Common myeloid progenitor, CD34-positive (primary cell): ENCODE data around the gene PHF21A.
A peak's percentile ranks its signal among the peaks of the same experiment; 100 is the strongest.

ENCODE experiments used
- CTCF ChIA-PET: fragments of 350-600 bp; sonication (Branson Sonifier 250); formaldehyde crosslinking; loops from one replicate; lab custom pipeline; 2021; ENCODE audit warnings: antibody characterized with exemption; lab: Charles Lee
- POLR2A ChIA-PET: fragments of 350-600 bp; sonication (Branson Sonifier 250); formaldehyde crosslinking; loops from one replicate; lab custom pipeline; 2021; ENCODE audit warnings: antibody characterized with exemption; lab: Charles Lee
- DNase-seq, 3 donors: peaks; one replicate each; pipeline versions ENCODE4 v3.0.0 to v3.0.0-alpha.2; 2013
- H3K27ac ChIP-seq, 2 experiments: 1 replicate in 1 of 2; 2 replicates in 1 of 2; pipeline ENCODE4 v1.7.0; 2013; ENCODE audit warnings: inconsistent platforms in 2 of 2, low read length in 2 of 2, mild to moderate bottlenecking in 2 of 2, low read depth in 1 of 2, moderate library complexity in 1 of 2; ENCODE audit not compliant: severe bottlenecking in 2 of 2, insufficient read depth in 1 of 2, poor library complexity in 1 of 2
- H3K27me3 ChIP-seq, 5 experiments: replicated peaks in 2 of 5; 1 replicate in 3 of 5; 2 replicates in 2 of 5; pipeline versions ENCODE4 v1.6.1 to v1.7.0; 2013; ENCODE audit warnings: low read length in 4 of 5, mild to moderate bottlenecking in 2 of 5, moderate library complexity in 2 of 5, inconsistent platforms in 1 of 5; ENCODE audit not compliant: insufficient read depth in 5 of 5, control insufficient read depth in 4 of 5
- H3K36me3 ChIP-seq, 4 experiments: 1 replicate in 2 of 4; 2 replicates in 2 of 4; pipeline versions ENCODE4 v1.6.1 to v1.7.0; 2013; ENCODE audit warnings: low read length in 3 of 4, control low read depth in 1 of 4, mild to moderate bottlenecking in 1 of 4; ENCODE audit not compliant: control insufficient read depth in 4 of 4, insufficient read depth in 4 of 4
- H3K4me1 ChIP-seq, 4 experiments: 1 replicate in 3 of 4; 2 replicates in 1 of 4; pipeline versions ENCODE4 v1.6.1 to v1.7.1; 2013; ENCODE audit warnings: low read length in 3 of 4, mild to moderate bottlenecking in 3 of 4, control low read depth in 1 of 4, inconsistent platforms in 1 of 4, moderate library complexity in 1 of 4; ENCODE audit not compliant: control insufficient read depth in 4 of 4, insufficient read depth in 4 of 4; ENCODE audit errors: control extremely low read depth in 1 of 4
- H3K4me3 ChIP-seq, 7 experiments: 1 replicate in 4 of 7; 2 replicates in 3 of 7; pipeline versions ENCODE4 v1.5.1 to v1.7.0; 2013; ENCODE audit warnings: mild to moderate bottlenecking in 7 of 7, low read length in 6 of 7, moderate library complexity in 6 of 7, inconsistent platforms in 2 of 7, low read depth in 2 of 7, control low read depth in 1 of 7; ENCODE audit not compliant: insufficient read depth in 4 of 7, control insufficient read depth in 1 of 7; ENCODE audit errors: extremely low read depth in 1 of 7
- H3K9me3 ChIP-seq, 5 experiments: 1 replicate in 4 of 5; 2 replicates in 1 of 5; pipeline versions ENCODE4 v1.6.1 to v1.7.1; 2013; ENCODE audit warnings: low read length in 4 of 5, mild to moderate bottlenecking in 2 of 5, inconsistent platforms in 1 of 5, low read depth in 1 of 5, moderate library complexity in 1 of 5; ENCODE audit not compliant: control insufficient read depth in 4 of 5, insufficient read depth in 2 of 5; ENCODE audit errors: control extremely low read depth in 1 of 5
- WGBS: methylation state at CpG from one replicate; pipeline ENCODE4 v1.1.5; 2013; ENCODE audit not compliant: insufficient coverage; 5-methylcytosine and 5-hydroxymethylcytosine counted together

The PHF21A gene

GRCh38 chr11:46010100-46010499 lies 111.2 kb downstream of the PHF21A start:
- Histone ChIP-seq H3K4me1 (no peaks in the 10 kb centered on the region), H3K27me3 (no peaks in the 10 kb centered on the region), H3K36me3 (peaks cover 0 to 3% (median 0%) of the 10 kb centered on the region in 4 experiments), H3K4me3 (no peak overlapping the region), H3K9me3 (peaks cover 0 to 1% (median 0%) of the 10 kb centered on the region in 5 experiments), H3K27ac (no peak overlapping the region)
- ChIA-PET POLR2A (no interaction called here), CTCF (interaction anchor here (1.4 kb wide), 1 partner anchor 123 kb away, joined by 3 read pairs; no protein-coding TSS in a partner anchor)
- no CpG with 5 or more reads among the region's 1 CpG for WGBS
- no peak for DNase-seq

- CTCF ChIA-PET, result no interaction called here
- Histone ChIP-seq H3K27me3 (no peaks in the 10 kb centered on the region), H3K4me1 (no peaks in the 10 kb centered on the region), H3K9me3 (no peaks in the 10 kb centered on the region), H3K36me3 (peaks cover 0 to 3% (median 0%) of the 10 kb centered on the region in 4 experiments), H3K4me3 (no peak overlapping the region), H3K27ac (no peak overlapping the region)
- 86% methylated on average over 1 of the region's 2 CpGs for WGBS
- POLR2A ChIA-PET, result no interaction called here
- no peak for DNase-seq
Measured at GRCh38 chr11:46009647-46010046, 111.6 kb downstream of the PHF21A start.

- Histone ChIP-seq H3K4me1 (peaks cover 0 to 7% (median 6%) of the 10 kb centered on the region in 4 experiments), H3K9me3 (no peaks in the 10 kb centered on the region), H3K36me3 (peaks cover 0 to 3% (median 0%) of the 10 kb centered on the region in 4 experiments), H3K27ac (no peak overlapping the region), H3K4me3 (no peak overlapping the region), H3K27me3 (no peaks in the 10 kb centered on the region)
- ChIA-PET POLR2A (no interaction called here), CTCF (interaction anchor here (0.6 to 3.3 kb wide), 12 partner anchors 10 to 135 kb away, joined by 3 to 40 read pairs (median 6); no protein-coding TSS in a partner anchor)
- 100% methylated on average over 2 of the region's 5 CpGs for WGBS
- DNase-seq, result peak; percentile 65 to 82 (median 77)
Measured at GRCh38 chr11:46006418-46007070, 114.7 kb downstream of the PHF21A start.

GRCh38 chr11:46003572-46003971 lies 117.7 kb downstream of the PHF21A start:
- peak overlapping the region in 1 of 7 experiments; percentile 13 for H3K4me3 ChIP-seq
- POLR2A ChIA-PET, result no interaction called here
- H3K36me3 ChIP-seq, result peaks cover 0 to 7% (median 0%) of the 10 kb centered on the region in 4 experiments
- CTCF ChIA-PET, result interaction anchor here (1.1 to 2.3 kb wide), 5 partner anchors 10 to 130 kb away, joined by 3 to 17 read pairs (median 3); no protein-coding TSS in a partner anchor
- H3K27ac ChIP-seq, result no peak overlapping the region
- no peaks in the 10 kb centered on the region for H3K9me3 ChIP-seq
- peaks cover 0 to 7% (median 6%) of the 10 kb centered on the region in 4 experiments for H3K4me1 ChIP-seq
- no peaks in the 10 kb centered on the region for H3K27me3 ChIP-seq
- DNase-seq, result peak; percentile 27 to 45 (median 43)
- WGBS, result no CpG with 5 or more reads among the region's 2 CpGs

GRCh38 chr11:46002189-46002588 lies 119.1 kb downstream of the PHF21A start:
- Histone ChIP-seq H3K4me3 (no peak overlapping the region), H3K27ac (no peak overlapping the region), H3K36me3 (peaks cover 0 to 7% (median 0%) of the 10 kb centered on the region in 4 experiments), H3K9me3 (no peaks in the 10 kb centered on the region), H3K27me3 (no peaks in the 10 kb centered on the region), H3K4me1 (peaks cover 0 to 7% (median 6%) of the 10 kb centered on the region in 4 experiments)
- no peak for DNase-seq
- POLR2A ChIA-PET, result no interaction called here
- CTCF ChIA-PET, result interaction anchor here (2.2 kb wide), 1 partner anchor 37 kb away, joined by 10 read pairs; no protein-coding TSS in a partner anchor

GRCh38 chr11:46001448-46001914 lies 119.8 kb downstream of the PHF21A start:
- no peak overlapping the region for H3K27ac ChIP-seq
- peaks cover 0 to 7% (median 6%) of the 10 kb centered on the region in 4 experiments for H3K4me1 ChIP-seq
- H3K36me3 ChIP-seq, result peaks cover 0 to 3% (median 0%) of the 10 kb centered on the region in 4 experiments
- 100% methylated on average over 2 of the region's 3 CpGs for WGBS
- H3K4me3 ChIP-seq, result no peak overlapping the region
- H3K27me3 ChIP-seq, result no peaks in the 10 kb centered on the region
- ChIA-PET POLR2A (interaction anchor here (0.6 kb wide), 1 partner anchor 163 kb away, joined by 3 read pairs; no protein-coding TSS in a partner anchor), CTCF (interaction anchor here (2.2 kb wide), 1 partner anchor 37 kb away, joined by 10 read pairs; no protein-coding TSS in a partner anchor)
- DNase-seq, result no peak
- H3K9me3 ChIP-seq, result no peaks in the 10 kb centered on the region

GRCh38 chr11:45997599-45997998 lies 123.7 kb downstream of the PHF21A start:
- Histone ChIP-seq H3K27me3 (no peaks in the 10 kb centered on the region), H3K27ac (no peak overlapping the region)

More at GRCh38 chr11:45997599-45997998, 123.7 kb downstream of the PHF21A start:
- ChIA-PET CTCF (interaction anchor here (2.8 kb wide), 1 partner anchor 32 kb away, joined by 13 read pairs; no protein-coding TSS in a partner anchor), POLR2A (no interaction called here)
- Histone ChIP-seq H3K4me3 (no peak overlapping the region), H3K4me1 (no peaks in the 10 kb centered on the region), H3K9me3 (no peaks in the 10 kb centered on the region), H3K36me3 (peaks cover 0 to 3% (median 0%) of the 10 kb centered on the region in 4 experiments)
- 95% methylated on average over 4 of the region's 4 CpGs for WGBS
- no peak for DNase-seq
